SK-N-SH treated with all-trans-retinoic acid at 6 μM for 48 hours (cell line): ENCODE data around the gene WBP11.

Experiments
- ATAC-seq: fragments of 200-7000 bp; cut with Tn5 transposase; 3 replicates; pipeline ENCODE4 v1.9.1; 2020; ENCODE audit warnings: mild to moderate bottlenecking, moderate library complexity
- ARNTL ChIP-seq: fragments of 450-650 bp; formaldehyde crosslinking; IDR thresholded peaks from 2 replicates; pipeline ENCODE4 v1.5.0; 2020; ENCODE audit warnings: low read depth, mild to moderate bottlenecking, moderate library complexity, borderline replicate concordance
- BACH2 ChIP-seq: fragments of 250-450 bp; sonication (Bioruptor Pico); IDR thresholded peaks from 2 replicates; pipeline ENCODE4 v1.9.0; 2021; ENCODE audit warnings: mild to moderate bottlenecking, borderline replicate concordance
- CREB5 ChIP-seq: fragments of 250-450 bp; sonication (Bioruptor Pico); IDR thresholded peaks from 2 replicates; pipeline ENCODE4 v1.5.1; 2020; ENCODE audit warnings: low read depth, mild to moderate bottlenecking, moderate library complexity
- CSDC2 ChIP-seq: fragments of 250-450 bp; sonication (Bioruptor Pico); IDR thresholded peaks from 2 replicates; pipeline ENCODE4 v1.5.0; 2020; ENCODE audit warnings: mild to moderate bottlenecking, moderate library complexity
- CSRNP3 ChIP-seq: fragments of 250-450 bp; sonication (Bioruptor Pico); IDR thresholded peaks from 2 replicates; pipeline ENCODE4 v1.5.1; 2021; ENCODE audit warnings: mild to moderate bottlenecking, moderate library complexity
- ESRRG ChIP-seq: fragments of 250-450 bp; sonication (Bioruptor Pico); IDR thresholded peaks from 2 replicates; pipeline ENCODE4 v1.6.1; 2021; ENCODE audit warnings: mild to moderate bottlenecking
- GLIS3 ChIP-seq: fragments of 250-450 bp; sonication (Bioruptor Pico); IDR thresholded peaks from 2 replicates; pipeline ENCODE4 v1.5.0; 2020; ENCODE audit warnings: mild to moderate bottlenecking, moderate library complexity
- ISL1 ChIP-seq: fragments of 250-450 bp; sonication (Bioruptor Pico); IDR thresholded peaks from 2 replicates; pipeline ENCODE4 v2.1.2; 2022; ENCODE audit warnings: mild to moderate bottlenecking, moderate library complexity
- OSR1 ChIP-seq: fragments of 250-450 bp; sonication (Bioruptor Pico); IDR thresholded peaks from 2 replicates; pipeline ENCODE4 v1.8.0; 2022; ENCODE audit warnings: moderate library complexity, mild to moderate bottlenecking, inconsistent platforms
- POU6F1 ChIP-seq: fragments of 250-450 bp; sonication (Bioruptor Pico); IDR thresholded peaks from 2 replicates; pipeline ENCODE4 v1.8.0; 2021; ENCODE audit warnings: low read depth, mild to moderate bottlenecking, moderate library complexity, borderline replicate concordance
- PPARA ChIP-seq: fragments of 250-450 bp; sonication (Bioruptor Pico); IDR thresholded peaks from 2 replicates; pipeline ENCODE4 v1.5.0; 2020; ENCODE audit warnings: mild to moderate bottlenecking, borderline replicate concordance
- RARB ChIP-seq: fragments of 250-450 bp; sonication (Bioruptor Pico); IDR thresholded peaks from 2 replicates; pipeline ENCODE4 v1.8.0; 2021; ENCODE audit warnings: mild to moderate bottlenecking, moderate library complexity
- SNAI2 ChIP-seq: fragments of 250-450 bp; sonication (Bioruptor Pico); IDR thresholded peaks from 2 replicates; pipeline ENCODE4 v1.5.0; 2020; ENCODE audit warnings: mild to moderate bottlenecking, moderate library complexity
- TCF4 ChIP-seq: fragments of 250-450 bp; sonication (Bioruptor Pico); IDR thresholded peaks from 2 replicates; pipeline ENCODE4 v1.8.0; 2021; ENCODE audit warnings: mild to moderate bottlenecking, moderate library complexity, borderline replicate concordance
- TOX ChIP-seq: fragments of 250-450 bp; sonication (Bioruptor Pico); IDR thresholded peaks from 2 replicates; pipeline ENCODE4 v1.8.0; 2021; ENCODE audit warnings: mild to moderate bottlenecking, moderate library complexity, borderline replicate concordance
- TSHZ2 ChIP-seq: fragments of 250-450 bp; sonication (Bioruptor Pico); IDR thresholded peaks from 2 replicates; pipeline ENCODE4 v1.5.0; 2020; ENCODE audit warnings: mild to moderate bottlenecking, moderate library complexity
- ZC3H10 ChIP-seq: fragments of 250-450 bp; sonication (Bioruptor Pico); IDR thresholded peaks from 2 replicates; pipeline ENCODE4 v1.5.1; 2021; ENCODE audit warnings: mild to moderate bottlenecking, moderate library complexity
- ZFP3 ChIP-seq: fragments of 250-450 bp; sonication (Bioruptor Pico); IDR thresholded peaks from 2 replicates; pipeline ENCODE4 v1.5.0; 2020; ENCODE audit warnings: mild to moderate bottlenecking, moderate library complexity
- ZNF565 ChIP-seq: fragments of 450-650 bp; formaldehyde crosslinking; conservative IDR thresholded peaks from 2 replicates; pipeline ENCODE4 v1.5.0; 2020; ENCODE audit warnings: low read depth, mild to moderate bottlenecking, moderate library complexity
- ZNF70 ChIP-seq: fragments of 450-650 bp; formaldehyde crosslinking; IDR thresholded peaks from 2 replicates; pipeline ENCODE4 v1.5.0; 2020; ENCODE audit warnings: mild to moderate bottlenecking, moderate library complexity
- ZNF8 ChIP-seq: fragments of 450-650 bp; formaldehyde crosslinking; IDR thresholded peaks from 2 replicates; pipeline ENCODE4 v1.5.0; 2020; ENCODE audit warnings: mild to moderate bottlenecking, moderate library complexity
- TF ChIP-seq, protein P1 (sequence below): fragments of 250-450 bp; sonication (Bioruptor Pico); IDR thresholded peaks from 2 replicates; pipeline ENCODE4 v1.8.0; 2020; ENCODE audit warnings: mild to moderate bottlenecking, moderate library complexity, borderline replicate concordance

Gene WBP11

GRCh38 chr12:14768823-14769405, 34.4 kb downstream of the WBP11 start:
- TF ChIP-seq BACH2 (CRISPR knock-in tag) (no peak), CREB5 (CRISPR knock-in tag) (no peak), ZNF8 (CRISPR knock-in tag) (no peak), OSR1 (CRISPR knock-in tag) (no peak), ZNF70 (no peak), RARB (no peak), TOX (CRISPR knock-in tag) (no peak), CSRNP3 (no peak), ESRRG (CRISPR knock-in tag) (no peak), TCF4 (CRISPR knock-in tag) (no peak), ZFP3 (CRISPR knock-in tag) (no peak), SNAI2 (CRISPR knock-in tag) (no peak), ISL1 (CRISPR knock-in tag) (no peak), PPARA (CRISPR knock-in tag) (no peak), ZNF565 (CRISPR knock-in tag) (no peak), TSHZ2 (CRISPR knock-in tag) (no peak), ARNTL (CRISPR knock-in tag) (no peak), GLIS3 (CRISPR knock-in tag) (no peak), POU6F1 (CRISPR knock-in tag) (no peak)
- ATAC-seq = no peak

DNA sequence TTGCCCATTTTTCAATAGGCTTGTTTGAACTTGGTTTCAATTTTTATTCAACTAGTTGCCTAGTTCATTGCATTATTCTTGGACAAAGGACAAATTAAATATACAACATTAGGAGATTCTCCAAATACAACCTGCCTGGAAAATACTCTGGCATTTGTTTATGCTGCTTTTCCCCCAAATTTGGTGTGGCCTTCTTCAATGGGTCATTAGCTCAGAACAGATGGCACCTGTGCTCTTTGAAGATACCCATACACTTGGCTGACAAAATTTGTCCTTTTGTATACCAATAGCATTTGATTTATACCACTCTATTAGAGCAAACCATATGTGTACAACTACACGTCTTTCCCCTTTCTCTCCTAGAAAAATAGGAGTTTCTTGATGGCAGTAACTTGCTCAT, 35.7 kb downstream of the WBP11 start:
- no peak for ATAC-seq
- TF ChIP-seq RARB (no peak), ARNTL (CRISPR knock-in tag) (no peak), ZC3H10 (CRISPR knock-in tag) (no peak), TSHZ2 (CRISPR knock-in tag) (no peak), PPARA (CRISPR knock-in tag) (no peak), TOX (CRISPR knock-in tag) (no peak), CSDC2 (CRISPR knock-in tag) (no peak), CSRNP3 (no peak), ZFP3 (CRISPR knock-in tag) (no peak), TCF4 (CRISPR knock-in tag) (no peak), ZNF70 (no peak), GLIS3 (CRISPR knock-in tag) (no peak), ISL1 (CRISPR knock-in tag) (no peak), ZNF8 (CRISPR knock-in tag) (no peak), SNAI2 (CRISPR knock-in tag) (no peak), ESRRG (CRISPR knock-in tag) (no peak)
- TF ChIP-seq, protein P1, sequence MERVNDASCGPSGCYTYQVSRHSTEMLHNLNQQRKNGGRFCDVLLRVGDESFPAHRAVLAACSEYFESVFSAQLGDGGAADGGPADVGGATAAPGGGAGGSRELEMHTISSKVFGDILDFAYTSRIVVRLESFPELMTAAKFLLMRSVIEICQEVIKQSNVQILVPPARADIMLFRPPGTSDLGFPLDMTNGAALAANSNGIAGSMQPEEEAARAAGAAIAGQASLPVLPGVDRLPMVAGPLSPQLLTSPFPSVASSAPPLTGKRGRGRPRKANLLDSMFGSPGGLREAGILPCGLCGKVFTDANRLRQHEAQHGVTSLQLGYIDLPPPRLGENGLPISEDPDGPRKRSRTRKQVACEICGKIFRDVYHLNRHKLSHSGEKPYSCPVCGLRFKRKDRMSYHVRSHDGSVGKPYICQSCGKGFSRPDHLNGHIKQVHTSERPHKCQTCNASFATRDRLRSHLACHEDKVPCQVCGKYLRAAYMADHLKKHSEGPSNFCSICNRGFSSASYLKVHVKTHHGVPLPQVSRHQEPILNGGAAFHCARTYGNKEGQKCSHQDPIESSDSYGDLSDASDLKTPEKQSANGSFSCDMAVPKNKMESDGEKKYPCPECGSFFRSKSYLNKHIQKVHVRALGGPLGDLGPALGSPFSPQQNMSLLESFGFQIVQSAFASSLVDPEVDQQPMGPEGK (CRISPR knock-in tag) = no peak
